NCI-H2227 treated with DMSO at 0.1 percent for 48 hours (cell line): ENCODE data around the gene HECTD3.

ENCODE experiments used
- DNase-seq: peaks from one replicate; lab custom pipeline; 2025; lab: John Stamatoyannopoulos, UW

HECTD3 gene

GRCh38 chr1:45010855-45011811 is at the start of gene HECTD3:
Gene HECTD3 (minus strand): TSS chr1:45011324. CDS start chr1:45011257, 67 bp downstream.
- peak; percentile 77 for DNase-seq

GRCh38 chr1:45059829-45060228 is 48.7 kb upstream of the HECTD3 start:
- DNase-seq: no peak

GRCh38 chr1:45057542-45057941 is 46.4 kb upstream of the HECTD3 start:
- DNase-seq: no peak

GRCh38 chr1:45051005-45051772 is 40.1 kb upstream of the HECTD3 start:
- DNase-seq: no peak

GRCh38 chr1:45047032-45047431 is 35.9 kb upstream of the HECTD3 start:
- DNase-seq: no peak

GRCh38 chr1:45044916-45045315 is 33.8 kb upstream of the HECTD3 start:
- no peak for DNase-seq

- no peak for DNase-seq
Observed at GRCh38 chr1:45043094-45043493, 32.0 kb upstream of the HECTD3 start.

GRCh38 chr1:45040297-45040696 is 29.2 kb upstream of the HECTD3 start:
- DNase-seq: no peak

- no peak for DNase-seq
Observed at GRCh38 chr1:45038661-45039364, 27.7 kb upstream of the HECTD3 start.

GRCh38 chr1:45038240-45038639 is 27.1 kb upstream of the HECTD3 start:
- DNase-seq: no peak

GRCh38 chr1:45037456-45037855 is 26.3 kb upstream of the HECTD3 start:
- no peak for DNase-seq

- no peak for DNase-seq
Observed at GRCh38 chr1:45035631-45036301, 24.6 kb upstream of the HECTD3 start.

- DNase-seq: no peak
Observed at GRCh38 chr1:45033356-45033755, 22.2 kb upstream of the HECTD3 start.

- DNase-seq: no peak
Observed at GRCh38 chr1:45032837-45033236, 21.7 kb upstream of the HECTD3 start.

- DNase-seq: no peak
Observed at GRCh38 chr1:45026446-45026845, 15.3 kb upstream of the HECTD3 start.

- no peak for DNase-seq
Observed at GRCh38 chr1:45023663-45024062, 12.5 kb upstream of the HECTD3 start.

GRCh38 chr1:45018599-45019230 is 7.6 kb upstream of the HECTD3 start:
- peak; percentile 49 for DNase-seq

GRCh38 chr1:45016767-45017166 is 5.6 kb upstream of the HECTD3 start:
- DNase-seq: no peak

GRCh38 chr1:45016090-45016697 is 5.1 kb upstream of the HECTD3 start:
- no peak for DNase-seq

GRCh38 chr1:45015683-45016082 is 4.6 kb upstream of the HECTD3 start:
- DNase-seq: no peak
